ENCODE measurements around the gene IFNAR1. TPM values are rescaled to one million over a fixed set of nuclear protein-coding genes. Genes with fewer than 3 reads are reported as not detected.

IFNAR1 gene
- total and polyA plus RNA-seq, 2 donors (not counting 1 experiment from before 2014, with no cell fraction given) = 14.8 to 55.7 TPM

DNA sequence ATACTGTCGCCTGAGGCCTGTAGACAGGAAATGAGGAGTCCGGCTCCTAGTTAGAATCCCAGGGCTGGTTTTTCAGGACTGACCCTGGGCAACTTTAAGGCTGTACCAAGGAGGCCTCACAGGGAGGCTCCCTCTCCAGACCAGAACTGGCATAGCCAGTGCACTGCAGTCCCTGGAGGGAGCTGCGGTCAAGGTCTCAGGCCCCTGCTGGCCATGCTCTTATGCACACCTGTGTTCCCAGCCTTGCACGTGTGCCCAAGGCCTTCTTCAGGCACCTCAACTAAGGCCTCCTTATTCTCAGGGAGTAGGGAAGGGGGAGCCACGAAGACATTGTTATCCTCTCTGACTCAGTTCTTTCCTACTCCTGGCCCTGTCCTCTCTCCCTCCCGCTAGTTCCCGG is 22.0 kb upstream of the IFNAR1 start:
- ChIA-PET CTCF (no interaction called here), POLR2A (interaction anchor here (0.6 kb wide), 1 partner anchor 218 kb away, joined by 3 read pairs; no protein-coding TSS in a partner anchor)
- Histone ChIP-seq H3K27ac (ENCODE audit: low read length in 2 of 2) (no peak overlapping the region), H3K9ac (ENCODE audit: low read length) (no peak overlapping the region), H4K20me1 (ENCODE audit: control insufficient read depth, insufficient read depth, low read length, poor library complexity, severe bottlenecking) (no peaks in the 10 kb centered on the region), H3K36me3 (replicated peaks in 1 of 2; ENCODE audit: control extremely low read depth in 1 of 2, control insufficient read depth in 1 of 2, extremely low read depth in 1 of 2, insufficient read depth in 2 of 2, low read length in 1 of 2) (no peaks in the 10 kb centered on the region), H3K4me3 (ENCODE audit: control extremely low read depth in 1 of 5, extremely low read depth in 1 of 5, insufficient read depth in 1 of 5, low read depth in 2 of 5, low read length in 4 of 5) (no peak overlapping the region), H3K4me1 (ENCODE audit: control insufficient read depth in 2 of 2, insufficient read depth in 2 of 2, low read length in 2 of 2) (peaks cover 52 to 61% of the 10 kb centered on the region in 2 donors), H3K9me3 (ENCODE audit: control extremely low read depth in 1 of 3, control insufficient read depth in 2 of 3, insufficient read depth in 1 of 3, low read length in 2 of 3) (no peaks in the 10 kb centered on the region), H2AFZ (ENCODE audit: insufficient read depth, low read depth, low read length, poor library complexity, severe bottlenecking) (no peak overlapping the region), H3K79me2 (ENCODE audit: control insufficient read depth, insufficient read depth, low read length) (peaks cover 4% of the 10 kb centered on the region), H3K4me2 (replicated peaks; ENCODE audit: low read depth, low read length, poor library complexity, severe bottlenecking) (no peak overlapping the region), H3K27me3 (replicated peaks in 1 of 4; ENCODE audit: control extremely low read depth in 1 of 4, control insufficient read depth in 3 of 4, insufficient read depth in 4 of 4, low read length in 3 of 4) (no peaks in the 10 kb centered on the region)
- no peaks in the 10 kb centered on the region for H3K9me3 Mint-ChIP-seq (ENCODE audit: insufficient read depth)
- no peaks in the 10 kb centered on the region for H3K27me3 Mint-ChIP-seq
- peaks cover 64% of the 10 kb centered on the region for H3K4me1 Mint-ChIP-seq
- DNase-seq (no peak), ATAC-seq (ENCODE audit: low read depth) (no peak)
- H3K4me3 Mint-ChIP-seq = no peak overlapping the region
- intact Hi-C loops (cut with micrococcal nuclease) = no loop called here
- TF ChIP-seq, protein P1, sequence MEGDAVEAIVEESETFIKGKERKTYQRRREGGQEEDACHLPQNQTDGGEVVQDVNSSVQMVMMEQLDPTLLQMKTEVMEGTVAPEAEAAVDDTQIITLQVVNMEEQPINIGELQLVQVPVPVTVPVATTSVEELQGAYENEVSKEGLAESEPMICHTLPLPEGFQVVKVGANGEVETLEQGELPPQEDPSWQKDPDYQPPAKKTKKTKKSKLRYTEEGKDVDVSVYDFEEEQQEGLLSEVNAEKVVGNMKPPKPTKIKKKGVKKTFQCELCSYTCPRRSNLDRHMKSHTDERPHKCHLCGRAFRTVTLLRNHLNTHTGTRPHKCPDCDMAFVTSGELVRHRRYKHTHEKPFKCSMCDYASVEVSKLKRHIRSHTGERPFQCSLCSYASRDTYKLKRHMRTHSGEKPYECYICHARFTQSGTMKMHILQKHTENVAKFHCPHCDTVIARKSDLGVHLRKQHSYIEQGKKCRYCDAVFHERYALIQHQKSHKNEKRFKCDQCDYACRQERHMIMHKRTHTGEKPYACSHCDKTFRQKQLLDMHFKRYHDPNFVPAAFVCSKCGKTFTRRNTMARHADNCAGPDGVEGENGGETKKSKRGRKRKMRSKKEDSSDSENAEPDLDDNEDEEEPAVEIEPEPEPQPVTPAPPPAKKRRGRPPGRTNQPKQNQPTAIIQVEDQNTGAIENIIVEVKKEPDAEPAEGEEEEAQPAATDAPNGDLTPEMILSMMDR (IDR thresholded peaks at IDR 0.05) = no peak
- TF ChIP-seq EZH2 (IDR thresholded peaks at IDR 0.05; ENCODE audit: borderline replicate concordance, insufficient read depth, low read depth, low read length, poor library complexity, severe bottlenecking) = no peak
- 100% methylated on average over 4 of the region's 7 CpGs for WGBS (ENCODE audit: insufficient coverage)
- H3K27ac Mint-ChIP-seq = peak overlapping the region; percentile 47

DNA sequence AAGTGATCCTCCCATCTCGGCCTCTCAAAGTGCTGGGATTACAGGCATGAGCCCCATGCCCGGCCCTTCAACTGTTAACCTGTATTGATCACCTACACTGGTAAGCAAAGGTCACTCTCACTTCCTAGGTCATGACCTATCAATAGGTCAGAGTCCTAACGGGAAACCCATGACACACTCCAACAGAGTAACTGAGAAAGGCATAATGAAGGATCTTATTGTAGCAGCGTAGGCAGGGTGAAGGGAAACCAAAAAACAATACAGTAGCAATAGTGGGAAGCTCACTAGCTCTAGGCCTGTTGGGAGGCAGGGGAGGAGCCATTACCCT is 19.5 kb upstream of the IFNAR1 start:
- Mint-ChIP-seq H3K27ac (no peak overlapping the region), H3K4me1 (peaks cover 60% of the 10 kb centered on the region), H3K9me3 (ENCODE audit: insufficient read depth) (no peaks in the 10 kb centered on the region), H3K4me3 (no peak overlapping the region), H3K27me3 (no peaks in the 10 kb centered on the region)
- no peaks in the 10 kb centered on the region for H4K20me1 ChIP-seq (ENCODE audit: control insufficient read depth, insufficient read depth, low read length, poor library complexity, severe bottlenecking)
- no peak overlapping the region for H3K4me2 ChIP-seq (replicated peaks; ENCODE audit: low read depth, low read length, poor library complexity, severe bottlenecking)
- H3K9ac ChIP-seq (ENCODE audit: low read length) = no peak overlapping the region
- intact Hi-C loops (cut with micrococcal nuclease) = no loop called here
- 100% methylated on average over 3 of the region's 4 CpGs for WGBS (ENCODE audit: insufficient coverage)
- no peak overlapping the region for H3K4me3 ChIP-seq (ENCODE audit: control extremely low read depth in 1 of 5, extremely low read depth in 1 of 5, insufficient read depth in 1 of 5, low read depth in 2 of 5, low read length in 4 of 5)
- no peak for DNase-seq
- peaks cover 0 to 2% (median 0%) of the 10 kb centered on the region in 3 donors for H3K9me3 ChIP-seq (ENCODE audit: control extremely low read depth in 1 of 3, control insufficient read depth in 2 of 3, insufficient read depth in 1 of 3, low read length in 2 of 3)
- H2AFZ ChIP-seq (ENCODE audit: insufficient read depth, low read depth, low read length, poor library complexity, severe bottlenecking) = no peak overlapping the region
- no peak overlapping the region for H3K27ac ChIP-seq (ENCODE audit: low read length in 2 of 2)
- ChIA-PET POLR2A (no interaction called here), CTCF (no interaction called here)
- no peaks in the 10 kb centered on the region for H3K36me3 ChIP-seq (replicated peaks in 1 of 2; ENCODE audit: control extremely low read depth in 1 of 2, control insufficient read depth in 1 of 2, extremely low read depth in 1 of 2, insufficient read depth in 2 of 2, low read length in 1 of 2)
- no peaks in the 10 kb centered on the region for H3K27me3 ChIP-seq (replicated peaks in 1 of 4; ENCODE audit: control extremely low read depth in 1 of 4, control insufficient read depth in 3 of 4, insufficient read depth in 4 of 4, low read length in 3 of 4)
- H3K4me1 ChIP-seq (ENCODE audit: control insufficient read depth in 2 of 2, insufficient read depth in 2 of 2, low read length in 2 of 2) = peaks cover 42 to 46% of the 10 kb centered on the region in 2 donors
- no peak for ATAC-seq (ENCODE audit: low read depth)
- no peak for TF ChIP-seq EZH2 (IDR thresholded peaks at IDR 0.05; ENCODE audit: borderline replicate concordance, insufficient read depth, low read depth, low read length, poor library complexity, severe bottlenecking)
- TF ChIP-seq, protein P1 (IDR thresholded peaks at IDR 0.05) = no peak
- peaks cover 4% of the 10 kb centered on the region for H3K79me2 ChIP-seq (ENCODE audit: control insufficient read depth, insufficient read depth, low read length)
